H1 (cell line): Measurements from ENCODE around the gene PDE8A. TPM values are rescaled to one million over a fixed set of nuclear protein-coding genes. Genes with fewer than 3 reads are reported as not detected.

Experiments
- CTCF ChIA-PET: fragments of 300-600 bp; sonication (Branson Sonifier 250); formaldehyde crosslinking; loops from one replicate; lab custom pipeline; 2021; ENCODE audit not compliant: partially characterized antibody; lab: Charles Lee
- POLR2A ChIA-PET: fragments of 300-600 bp; sonication (Branson Sonifier 250); formaldehyde crosslinking; loops from one replicate; lab custom pipeline; 2021; ENCODE audit warnings: inconsistent platforms; ENCODE audit not compliant: partially characterized antibody; lab: Charles Lee
- DNase-seq, 2 experiments: peaks; one replicate each; pipeline versions ENCODE4 v3.0.0 to v3.0.0-alpha.2; 2010 to 2022; ENCODE audit warnings: low spot score in 2 of 2, low read depth in 1 of 2, mixed read lengths in 1 of 2
- FAIRE-seq: peaks from 2 replicates; lab custom pipeline; 2011; peaks lifted over from hg19 to GRCh38; lab: Jason Lieb, UNC
- H2AFZ ChIP-seq: 2 replicates; pipeline ENCODE4 v1.8.1; 2012; ENCODE audit warnings: low read length, inconsistent platforms
- H2AK5ac ChIP-seq: 2 replicates; pipeline ENCODE4 v1.6.1; 2013; ENCODE audit warnings: low read depth, low read length
- H2BK120ac ChIP-seq: replicated peaks from 2 replicates; pipeline ENCODE3; 2013; ENCODE audit warnings: low read depth, low read length, inconsistent platforms
- H2BK12ac ChIP-seq: 2 replicates; pipeline ENCODE4 v1.6.1; 2013; ENCODE audit warnings: low read depth, low read length
- H2BK15ac ChIP-seq: 2 replicates; pipeline ENCODE4 v1.6.1; 2013; ENCODE audit warnings: low read length
- H2BK20ac ChIP-seq: 2 replicates; pipeline ENCODE4 v1.6.1; 2013; ENCODE audit warnings: low read length
- H2BK5ac ChIP-seq: 2 replicates; pipeline ENCODE4 v1.6.1; 2013; ENCODE audit warnings: low read depth, low read length
- H3K14ac ChIP-seq: 2 replicates; pipeline ENCODE4 v1.6.1; 2013; ENCODE audit warnings: inconsistent platforms; ENCODE audit not compliant: insufficient read length
- H3K18ac ChIP-seq: 2 replicates; pipeline ENCODE4 v1.6.1; 2013; ENCODE audit warnings: low read length; ENCODE audit errors: extremely low read depth
- H3K23ac ChIP-seq: 2 replicates; pipeline ENCODE4 v1.6.1; 2013; ENCODE audit warnings: inconsistent platforms; ENCODE audit not compliant: insufficient read length
- H3K23me2 ChIP-seq: 2 replicates; pipeline ENCODE4 v1.6.1; 2013; ENCODE audit warnings: low read depth, low read length
- H3K27ac ChIP-seq: 2 replicates; pipeline ENCODE4 v1.6.1; 2011; ENCODE audit warnings: low read depth, low read length, inconsistent platforms
- H3K27me3 ChIP-seq, 4 experiments: replicated peaks in 1 of 4; 1 replicate in 1 of 4; 2 replicates in 3 of 4; pipeline versions ENCODE4 v1.6.1 to v1.8.1; 2011 to 2013; ENCODE audit warnings: low read length in 3 of 4, mild to moderate bottlenecking in 3 of 4, inconsistent platforms in 2 of 4, mixed read lengths in 2 of 4, moderate library complexity in 1 of 4; ENCODE audit not compliant: control insufficient read depth in 3 of 4, insufficient read depth in 3 of 4; ENCODE audit errors: extremely low read depth in 1 of 4
- H3K36me3 ChIP-seq, 4 experiments: 2 replicates each; pipeline versions ENCODE4 v1.6.1 to v1.8.1; 2011 to 2013; ENCODE audit warnings: mild to moderate bottlenecking in 4 of 4, low read length in 3 of 4, moderate library complexity in 2 of 4, control low read depth in 1 of 4, inconsistent platforms in 1 of 4; ENCODE audit not compliant: insufficient read depth in 4 of 4, control insufficient read depth in 2 of 4
- H3K4ac ChIP-seq: replicated peaks from 2 replicates; pipeline ENCODE3; 2013; ENCODE audit warnings: low read length, low read depth, mixed read lengths, inconsistent platforms; ENCODE audit not compliant: insufficient read length
- H3K4me1 ChIP-seq, 4 experiments: replicated peaks in 1 of 4; 1 replicate in 1 of 4; 2 replicates in 3 of 4; pipeline versions ENCODE4 v1.6.1 to v1.8.1; 2011 to 2013; ENCODE audit warnings: low read length in 3 of 4, inconsistent platforms in 2 of 4, mixed read lengths in 1 of 4; ENCODE audit not compliant: insufficient read depth in 4 of 4, control insufficient read depth in 3 of 4
- H3K4me2 ChIP-seq, 2 experiments: 2 replicates each; pipeline versions ENCODE4 v1.6.1 to v1.8.1; 2011 to 2013; ENCODE audit warnings: low read depth in 2 of 2, low read length in 2 of 2, control low read depth in 1 of 2, inconsistent platforms in 1 of 2, mild to moderate bottlenecking in 1 of 2; ENCODE audit not compliant: insufficient read depth in 1 of 2
- H3K4me3 ChIP-seq, 4 experiments: fragments of 200-600, 300-600 bp in 1 of 4; sonication (generic), shearing (Covaris generic), sonication (Bioruptor Twin) in 1 of 4; 2 replicates each; pipeline versions ENCODE4 v1.5.1 to v1.8.1; 2011 to 2016; ENCODE audit warnings: low read length in 4 of 4, low read depth in 3 of 4, control low read depth in 2 of 4, inconsistent platforms in 2 of 4, mild to moderate bottlenecking in 2 of 4, mixed read lengths in 1 of 4, moderate library complexity in 1 of 4; ENCODE audit not compliant: insufficient read depth in 2 of 4; ENCODE audit errors: extremely low read depth in 1 of 4
- H3K56ac ChIP-seq: replicated peaks from 2 replicates; pipeline ENCODE3; 2013; ENCODE audit warnings: low read depth, mild to moderate bottlenecking, mixed read lengths, low read length, inconsistent platforms; ENCODE audit not compliant: insufficient read length
- H3K79me1 ChIP-seq: 2 replicates; pipeline ENCODE4 v1.6.1; 2013; ENCODE audit warnings: low read depth, low read length, control low read depth
- H3K79me2 ChIP-seq, 2 experiments: 2 replicates each; pipeline versions ENCODE4 v1.6.1 to v1.8.1; 2012 to 2013; ENCODE audit warnings: low read length in 2 of 2, mild to moderate bottlenecking in 2 of 2, inconsistent platforms in 1 of 2; ENCODE audit not compliant: insufficient read depth in 2 of 2, control insufficient read depth in 1 of 2
- H3K9ac ChIP-seq, 4 experiments: replicated peaks in 1 of 4; 1 replicate in 1 of 4; 2 replicates in 3 of 4; pipeline versions ENCODE4 v1.6.1 to v1.8.1; 2011 to 2013; ENCODE audit warnings: low read depth in 3 of 4, low read length in 3 of 4, control low read depth in 2 of 4, mild to moderate bottlenecking in 2 of 4, moderate library complexity in 2 of 4, inconsistent platforms in 1 of 4; ENCODE audit errors: extremely low read depth in 1 of 4
- H3K9me3 ChIP-seq, 2 experiments: 2 replicates each; pipeline versions ENCODE4 v1.6.1 to v1.8.1; 2012 to 2013; ENCODE audit warnings: mild to moderate bottlenecking in 2 of 2, moderate library complexity in 2 of 2, control low read depth in 1 of 2, inconsistent platforms in 1 of 2, low read depth in 1 of 2, low read length in 1 of 2, mixed read lengths in 1 of 2; ENCODE audit not compliant: insufficient read depth in 2 of 2
- H4K20me1 ChIP-seq, 2 experiments: replicated peaks in 1 of 2; 2 replicates each; pipeline versions ENCODE3 to v1.8.1; 2011 to 2013; ENCODE audit warnings: inconsistent platforms in 2 of 2, low read length in 2 of 2, mild to moderate bottlenecking in 1 of 2; ENCODE audit not compliant: insufficient read depth in 2 of 2, control insufficient read depth in 1 of 2
- H4K5ac ChIP-seq: 2 replicates; pipeline ENCODE4 v1.6.1; 2013; ENCODE audit warnings: low read length, low read depth, mixed read lengths, inconsistent platforms; ENCODE audit not compliant: insufficient read length
- H4K8ac ChIP-seq: 2 replicates; pipeline ENCODE4 v1.8.0; 2013; ENCODE audit warnings: mild to moderate bottlenecking, moderate library complexity, low read length, inconsistent platforms; ENCODE audit not compliant: insufficient read depth; ENCODE audit errors: extremely low read depth
- H4K91ac ChIP-seq: replicated peaks from 2 replicates; pipeline ENCODE3; 2013; ENCODE audit warnings: low read length, mixed read lengths, inconsistent platforms; ENCODE audit not compliant: insufficient read length
- EP300 ChIP-seq, 2 experiments: IDR thresholded peaks; 1 replicate in 1 of 2; 2 replicates in 1 of 2; pipeline ENCODE4 v1.6.1; 2011 to 2012; ENCODE audit warnings: low read depth in 2 of 2, low read length in 2 of 2, mild to moderate bottlenecking in 2 of 2, borderline replicate concordance in 1 of 2, inconsistent platforms in 1 of 2, moderate library complexity in 1 of 2
- HDAC6 ChIP-seq: IDR thresholded peaks from one replicate; pipeline ENCODE4 v1.7.1; 2012; ENCODE audit warnings: low read depth, mild to moderate bottlenecking, inconsistent platforms, low read length, moderate library complexity
- JUN ChIP-seq: IDR thresholded peaks from 2 replicates; pipeline ENCODE4 v1.6.1; 2011; ENCODE audit warnings: low read depth, mild to moderate bottlenecking, improper control_type of control experiment, low read length
- KDM1A ChIP-seq: fragments of 200-600, 300-600 bp; sonication (generic); IDR thresholded peaks from 2 replicates; pipeline ENCODE4 v1.7.1; 2016; ENCODE audit warnings: mild to moderate bottlenecking, low read length, borderline replicate concordance
- NRF1 ChIP-seq: IDR thresholded peaks from 2 replicates; pipeline ENCODE4 v1.6.1; 2011; ENCODE audit warnings: mild to moderate bottlenecking, low read depth, low read length, improper control_type of control experiment
- RXRA ChIP-seq: IDR thresholded peaks from 2 replicates; pipeline ENCODE4 v1.6.1; 2011; ENCODE audit warnings: low read depth, mild to moderate bottlenecking, low read length, moderate library complexity; ENCODE audit not compliant: insufficient read depth
- SP4 ChIP-seq: IDR thresholded peaks from 2 replicates; pipeline ENCODE4 v1.6.1; 2012; ENCODE audit warnings: low read length, inconsistent platforms
- WGBS, 2 experiments: shearing (Covaris generic) in 1 of 2; methylation state at CpG; one replicate each; pipeline versions ENCODE4 v1.1.6 to v1.1.7; 2013 to 2015; ENCODE audit warnings: low lambda C conversion rate in 2 of 2, mixed read lengths in 2 of 2, inconsistent platforms in 1 of 2, low coverage in 1 of 2, missing lambda C conversion rate in 1 of 2; ENCODE audit not compliant: insufficient replicate concordance in 2 of 2, insufficient coverage in 1 of 2, insufficient read length in 1 of 2; ENCODE audit errors: extremely low coverage in 1 of 2, missing lambda C conversion rate in 1 of 2; 5-methylcytosine and 5-hydroxymethylcytosine counted together
- polyA plus RNA-seq, 7 experiments: library from polyadenylated mRNA; depleted of rRNA in 3 of 7; stranded (reverse) in 5 of 7; unstranded in 2 of 7; fragments of >200 nt in 5 of 7; fragments of 200-250 nt in 2 of 7; gene quantifications; 1 replicate in 5 of 7; 2 replicates in 1 of 7; 4 replicates in 1 of 7; pipeline versions ENCODE4 v1.2.1 to v1.2.3, GENCODE V29; 2011 to 2013; ENCODE audit warnings: missing spikeins in 2 of 7, mixed read lengths in 2 of 7
- total RNA-seq: library from RNA; stranded (reverse); fragmentation: NEBNext Ultra II Directional; extraction: Animal tissue kit (Norgen Biotek cat#: 25700); gene quantifications from 2 replicates; pipeline ENCODE4 v1.2.1, GENCODE V29; 2021
- TF ChIP-seq, protein P1 (sequence below), 3 experiments: IDR thresholded peaks; 1 replicate in 2 of 3; 2 replicates in 1 of 3; pipeline versions ENCODE4 v1.5.1 to v1.6.1; 2011; ENCODE audit warnings: low read length in 3 of 3, mild to moderate bottlenecking in 3 of 3, inconsistent platforms in 2 of 3, low read depth in 1 of 3, moderate library complexity in 1 of 3; ENCODE audit not compliant: insufficient read depth in 1 of 3; ENCODE audit errors: control extremely low read depth in 1 of 3
- TF ChIP-seq, protein P2 (sequence below): IDR thresholded peaks from 2 replicates; pipeline ENCODE4 v1.6.1; 2011; ENCODE audit warnings: low read depth, mild to moderate bottlenecking, low read length; ENCODE audit not compliant: insufficient read depth
- TF ChIP-seq, protein P3 (sequence below): IDR thresholded peaks from 2 replicates; pipeline ENCODE4 v1.6.1; 2011; ENCODE audit warnings: low read length, improper control_type of control experiment

The PDE8A gene
- total and polyA plus RNA-seq, 2 of the 8 experiments (the other 6 are each of a cell fraction or from before 2014, with no cell fraction given), result 6.9 to 7.8 TPM

DNA sequence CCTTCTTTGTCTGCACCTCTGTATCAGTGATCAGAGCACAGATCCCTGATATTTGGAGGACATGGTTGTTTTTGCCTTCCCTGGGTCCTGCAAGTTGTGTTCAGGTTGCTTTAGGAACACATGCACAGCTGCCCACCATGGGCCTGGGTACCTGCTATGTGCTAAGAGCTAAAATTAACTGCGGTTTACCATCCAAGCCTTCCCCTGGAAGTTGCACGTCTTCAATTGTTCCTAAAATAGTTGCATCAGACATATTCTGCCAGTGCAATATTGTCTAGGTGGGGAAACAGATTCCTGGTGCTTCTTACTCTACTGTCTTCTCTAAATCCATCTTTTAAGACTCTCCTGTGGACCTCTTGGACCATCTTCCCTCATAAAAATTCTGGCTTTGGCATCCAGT lies 80.9 kb downstream of the PDE8A start:
- no peak overlapping the region for H4K8ac ChIP-seq
- no peak overlapping the region for H3K14ac ChIP-seq
- H2AK5ac ChIP-seq, result no peak overlapping the region
- no peak overlapping the region for H3K4me2 ChIP-seq
- H3K27me3 ChIP-seq, result no peaks in the 10 kb centered on the region
- no peaks in the 10 kb centered on the region for H4K20me1 ChIP-seq
- H2BK20ac ChIP-seq, result no peak overlapping the region
- H3K23me2 ChIP-seq, result no peaks in the 10 kb centered on the region
- H4K91ac ChIP-seq, result no peak overlapping the region
- CTCF ChIA-PET, result interaction anchor here (1.2 kb wide), 1 partner anchor 106 kb away, joined by 5 read pairs; no protein-coding TSS in a partner anchor
- no peak for DNase-seq
- H4K5ac ChIP-seq, result no peak overlapping the region
- no peaks in the 10 kb centered on the region for H3K4me1 ChIP-seq
- no peak overlapping the region for H2BK120ac ChIP-seq
- POLR2A ChIA-PET, result no interaction called here
- H3K56ac ChIP-seq, result no peak overlapping the region
- no peak overlapping the region for H3K27ac ChIP-seq
- no peak overlapping the region for H3K4me3 ChIP-seq
- H3K18ac ChIP-seq, result no peak overlapping the region
- H2BK15ac ChIP-seq, result no peak overlapping the region
- no peak overlapping the region for H2BK12ac ChIP-seq
- H3K23ac ChIP-seq, result no peak overlapping the region
- H2BK5ac ChIP-seq, result no peak overlapping the region
- H3K4ac ChIP-seq, result no peak overlapping the region
- FAIRE-seq, result no peak
- no peak overlapping the region for H3K9ac ChIP-seq
- H3K9me3 ChIP-seq, result 0 out of 4 replicates have a peak, but pooled peaks cover 0 to 4% of the 10 kb centered on the region in 2 experiments
- no peaks in the 10 kb centered on the region for H3K79me1 ChIP-seq
- 97% methylated on average over 2 of the region's 2 CpGs; no CpG with 5 or more reads in 1 of the 2 experiments for WGBS, 2 experiments
- no peak overlapping the region for H2AFZ ChIP-seq
- H3K79me2 ChIP-seq, result no peaks in the 10 kb centered on the region
- no peaks in the 10 kb centered on the region for H3K36me3 ChIP-seq
- TF ChIP-seq SP4 (no peak), NRF1 (no peak), KDM1A (no peak), JUN (no peak), RXRA (no peak), HDAC6 (no peak), EP300 (IDR thresholded peaks at IDR 0.05; ENCODE audit: borderline replicate concordance in 1 of 2, low read depth in 2 of 2, low read length in 2 of 2) (no peak)
- TF ChIP-seq, protein P1, sequence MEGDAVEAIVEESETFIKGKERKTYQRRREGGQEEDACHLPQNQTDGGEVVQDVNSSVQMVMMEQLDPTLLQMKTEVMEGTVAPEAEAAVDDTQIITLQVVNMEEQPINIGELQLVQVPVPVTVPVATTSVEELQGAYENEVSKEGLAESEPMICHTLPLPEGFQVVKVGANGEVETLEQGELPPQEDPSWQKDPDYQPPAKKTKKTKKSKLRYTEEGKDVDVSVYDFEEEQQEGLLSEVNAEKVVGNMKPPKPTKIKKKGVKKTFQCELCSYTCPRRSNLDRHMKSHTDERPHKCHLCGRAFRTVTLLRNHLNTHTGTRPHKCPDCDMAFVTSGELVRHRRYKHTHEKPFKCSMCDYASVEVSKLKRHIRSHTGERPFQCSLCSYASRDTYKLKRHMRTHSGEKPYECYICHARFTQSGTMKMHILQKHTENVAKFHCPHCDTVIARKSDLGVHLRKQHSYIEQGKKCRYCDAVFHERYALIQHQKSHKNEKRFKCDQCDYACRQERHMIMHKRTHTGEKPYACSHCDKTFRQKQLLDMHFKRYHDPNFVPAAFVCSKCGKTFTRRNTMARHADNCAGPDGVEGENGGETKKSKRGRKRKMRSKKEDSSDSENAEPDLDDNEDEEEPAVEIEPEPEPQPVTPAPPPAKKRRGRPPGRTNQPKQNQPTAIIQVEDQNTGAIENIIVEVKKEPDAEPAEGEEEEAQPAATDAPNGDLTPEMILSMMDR (IDR thresholded peaks at IDR 0.05; ENCODE audit: control extremely low read depth in 1 of 3, insufficient read depth in 1 of 3, low read depth in 1 of 3, low read length in 3 of 3), result no peak
- TF ChIP-seq, protein P2, sequence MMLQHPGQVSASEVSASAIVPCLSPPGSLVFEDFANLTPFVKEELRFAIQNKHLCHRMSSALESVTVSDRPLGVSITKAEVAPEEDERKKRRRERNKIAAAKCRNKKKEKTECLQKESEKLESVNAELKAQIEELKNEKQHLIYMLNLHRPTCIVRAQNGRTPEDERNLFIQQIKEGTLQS, result no peak
- TF ChIP-seq, protein P3, sequence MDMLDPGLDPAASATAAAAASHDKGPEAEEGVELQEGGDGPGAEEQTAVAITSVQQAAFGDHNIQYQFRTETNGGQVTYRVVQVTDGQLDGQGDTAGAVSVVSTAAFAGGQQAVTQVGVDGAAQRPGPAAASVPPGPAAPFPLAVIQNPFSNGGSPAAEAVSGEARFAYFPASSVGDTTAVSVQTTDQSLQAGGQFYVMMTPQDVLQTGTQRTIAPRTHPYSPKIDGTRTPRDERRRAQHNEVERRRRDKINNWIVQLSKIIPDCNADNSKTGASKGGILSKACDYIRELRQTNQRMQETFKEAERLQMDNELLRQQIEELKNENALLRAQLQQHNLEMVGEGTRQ, result no peak
